ENCODE measurements around the gene KLRG1.

The KLRG1 gene

DNA sequence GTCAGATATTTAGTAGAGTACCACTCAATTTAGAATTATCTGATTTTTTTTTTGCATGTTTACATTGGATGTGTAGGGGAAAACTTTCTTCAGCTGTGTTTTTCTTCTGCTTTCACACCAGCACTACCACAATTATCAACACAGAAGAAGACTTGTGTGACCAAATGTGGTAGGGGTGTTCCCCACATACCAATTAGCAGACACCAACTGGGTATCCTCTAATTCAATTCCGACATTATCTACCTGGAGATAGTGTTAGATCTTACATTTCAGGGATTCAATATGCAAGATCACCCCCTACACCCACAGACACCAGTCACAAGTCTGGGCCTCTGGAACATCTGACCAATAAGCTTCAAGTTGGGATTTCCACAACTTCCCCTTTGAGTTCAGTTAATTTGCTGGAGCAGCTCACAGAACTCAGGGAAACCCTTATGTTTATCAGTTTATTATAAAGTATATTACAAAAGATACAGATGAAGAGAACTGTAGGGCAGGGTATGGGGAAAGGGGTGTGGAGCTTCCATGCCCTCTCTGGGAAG is 4.1 kb upstream of the KLRG1 start:
- no peak overlapping the region for H3K27ac ChIP-seq (ENCODE audit: low read depth, low read length, severe bottlenecking)
- H3K4me1 ChIP-seq (ENCODE audit: control insufficient read depth, insufficient read depth, low read length, poor library complexity, severe bottlenecking) = no peaks in the 10 kb centered on the region
- no peaks in the 10 kb centered on the region for H3K9me3 ChIP-seq (ENCODE audit: control insufficient read depth, low read length)
- WGBS, 2 experiments (ENCODE audit: insufficient coverage in 2 of 2) = 60% methylated on average over 1 of the region's 1 CpG; no CpG with 5 or more reads in 1 of the 2 experiments
- no peaks in the 10 kb centered on the region for H3K36me3 ChIP-seq (ENCODE audit: control insufficient read depth, insufficient read depth, low read length)
- no peak overlapping the region for H3K4me3 ChIP-seq (ENCODE audit: extremely low read depth, insufficient read depth, low read length, poor library complexity, severe bottlenecking)

DNA sequence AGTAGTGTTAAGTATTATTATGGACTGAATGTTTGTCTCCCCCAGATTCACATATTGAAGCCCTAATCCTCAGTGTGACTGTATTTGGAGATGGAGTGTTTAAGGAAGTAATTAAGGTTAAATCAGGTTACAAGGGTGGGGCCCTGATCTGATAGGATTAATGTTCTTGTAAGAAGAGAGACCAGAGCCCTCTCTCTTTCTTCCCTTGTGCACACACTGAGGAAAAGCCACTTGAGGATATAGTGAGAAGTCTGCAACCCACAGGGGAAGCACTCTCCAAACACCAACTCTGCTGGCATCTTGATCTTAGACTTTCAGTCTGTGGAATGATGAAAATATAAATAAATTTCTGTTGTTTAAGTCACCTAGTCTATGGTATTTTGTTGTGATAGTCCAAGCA is 2.2 kb upstream of the KLRG1 start:
- Histone ChIP-seq H3K4me3 (ENCODE audit: extremely low read depth, insufficient read depth, low read length, poor library complexity, severe bottlenecking) (no peak overlapping the region), H3K9me3 (ENCODE audit: control insufficient read depth, low read length) (no peaks in the 10 kb centered on the region), H3K4me1 (ENCODE audit: control insufficient read depth, insufficient read depth, low read length, poor library complexity, severe bottlenecking) (no peaks in the 10 kb centered on the region), H3K36me3 (ENCODE audit: control insufficient read depth, insufficient read depth, low read length) (no peaks in the 10 kb centered on the region), H3K27ac (ENCODE audit: low read depth, low read length, severe bottlenecking) (no peak overlapping the region)

DNA sequence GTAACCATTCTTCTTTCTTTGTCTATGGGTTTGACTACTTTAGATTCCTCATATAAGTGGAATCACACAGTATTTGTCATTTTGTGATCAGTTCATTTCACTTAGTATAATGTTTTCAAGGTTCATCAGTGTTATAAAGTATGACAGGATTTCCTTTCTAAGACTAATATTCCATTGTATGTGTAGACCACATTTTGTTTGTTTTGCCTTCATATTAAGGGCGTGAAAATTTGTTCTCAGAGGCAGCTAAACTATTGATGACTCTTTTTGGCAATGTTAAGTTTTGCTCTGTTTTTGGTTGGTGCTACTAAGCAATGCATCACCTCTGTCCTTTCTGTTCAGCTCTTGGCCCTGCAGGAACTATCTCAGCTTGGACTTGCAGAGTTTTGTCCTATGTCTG is 1.7 kb upstream of the KLRG1 start:
- Histone ChIP-seq H3K36me3 (ENCODE audit: control insufficient read depth, insufficient read depth, low read length) (no peaks in the 10 kb centered on the region), H3K4me1 (ENCODE audit: control insufficient read depth, insufficient read depth, low read length, poor library complexity, severe bottlenecking) (no peaks in the 10 kb centered on the region), H3K27ac (ENCODE audit: low read depth, low read length, severe bottlenecking) (no peak overlapping the region), H3K9me3 (ENCODE audit: control insufficient read depth, low read length) (no peaks in the 10 kb centered on the region), H3K4me3 (ENCODE audit: extremely low read depth, insufficient read depth, low read length, poor library complexity, severe bottlenecking) (no peak overlapping the region)
- 100% methylated on average over 1 of the region's 1 CpG for WGBS, 2 experiments (ENCODE audit: insufficient coverage in 2 of 2)

DNA sequence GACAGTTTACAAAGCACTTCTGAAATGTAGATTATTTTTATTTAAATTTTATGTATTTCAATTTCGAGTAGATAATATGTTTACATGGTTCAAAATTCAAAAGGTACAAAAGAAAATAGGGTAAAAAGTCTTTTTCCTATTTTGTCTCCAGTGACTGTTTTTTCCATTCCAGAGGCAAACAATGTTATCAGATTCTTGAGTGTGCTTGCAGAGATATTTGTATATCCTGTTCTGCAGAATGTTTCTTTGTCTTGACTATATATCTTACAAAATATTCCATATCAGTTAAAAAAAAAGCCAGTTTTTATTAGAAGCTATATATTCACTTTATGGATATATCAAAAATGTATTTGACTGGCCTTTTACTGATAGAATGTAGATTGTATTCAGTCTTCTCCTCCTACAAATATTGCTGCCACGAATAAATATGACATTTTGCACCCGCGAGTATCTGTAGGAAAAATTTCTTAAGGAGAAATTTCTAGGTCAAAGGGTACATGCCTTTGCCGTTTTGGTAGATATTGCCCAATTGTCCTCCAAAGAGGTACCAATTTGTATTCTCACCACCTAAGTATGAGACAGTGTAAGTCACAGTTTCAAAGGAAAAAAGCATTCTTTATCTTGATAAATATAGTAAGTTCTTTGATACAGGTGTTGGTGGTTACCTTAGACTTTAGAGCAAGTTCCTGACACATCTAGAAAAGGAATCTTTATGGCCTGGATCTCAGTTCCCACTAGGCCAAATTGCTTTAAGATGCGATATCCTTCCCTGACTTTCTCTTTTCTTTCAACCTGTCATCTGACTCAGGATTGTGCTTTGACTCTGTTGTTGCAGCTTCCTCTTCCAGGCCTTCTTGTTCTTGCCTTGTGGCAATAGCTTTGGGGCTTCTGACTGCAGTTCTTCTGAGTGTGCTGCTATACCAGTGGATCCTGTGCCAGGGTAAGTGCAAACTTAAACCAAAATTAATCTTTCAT is 2.3 kb downstream of the KLRG1 start:
- H3K4me1 ChIP-seq (ENCODE audit: control insufficient read depth, insufficient read depth, low read length, poor library complexity, severe bottlenecking) = no peaks in the 10 kb centered on the region
- no peak overlapping the region for H3K4me3 ChIP-seq (ENCODE audit: extremely low read depth, insufficient read depth, low read length, poor library complexity, severe bottlenecking)
- no peak overlapping the region for H3K27ac ChIP-seq (ENCODE audit: low read depth, low read length, severe bottlenecking)
- no peaks in the 10 kb centered on the region for H3K9me3 ChIP-seq (ENCODE audit: control insufficient read depth, low read length)
- 89 to 92% methylated on average over 1 to 4 of the region's 6 CpGs for WGBS, 2 experiments (ENCODE audit: insufficient coverage in 2 of 2)
- no peaks in the 10 kb centered on the region for H3K36me3 ChIP-seq (ENCODE audit: control insufficient read depth, insufficient read depth, low read length)

DNA sequence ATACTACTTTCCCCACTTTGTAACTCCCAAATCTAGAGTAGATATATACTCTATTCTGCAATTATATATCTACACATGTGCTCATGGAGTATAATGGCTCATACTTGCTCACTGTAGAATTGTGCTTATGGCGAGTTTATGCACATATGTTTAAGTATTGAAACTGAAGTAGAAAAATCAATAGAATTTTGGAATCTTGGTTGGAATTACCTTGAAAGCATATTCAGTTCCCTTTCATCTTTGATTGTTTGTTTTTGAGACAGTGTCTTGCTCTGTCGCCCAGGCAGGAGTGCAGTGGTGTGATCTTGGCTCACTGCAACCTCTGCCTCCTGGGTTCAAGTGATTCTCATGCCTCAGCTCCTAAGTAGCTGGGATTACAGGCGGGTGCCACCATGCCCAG is 4.5 kb downstream of the KLRG1 start:
- H3K4me1 ChIP-seq (ENCODE audit: control insufficient read depth, insufficient read depth, low read length, poor library complexity, severe bottlenecking) = no peaks in the 10 kb centered on the region
- 77 to 87% methylated on average over 2 of the region's 3 CpGs for WGBS, 2 experiments (ENCODE audit: insufficient coverage in 2 of 2)
- H3K36me3 ChIP-seq (ENCODE audit: control insufficient read depth, insufficient read depth, low read length) = no peaks in the 10 kb centered on the region
- H3K27ac ChIP-seq (ENCODE audit: low read depth, low read length, severe bottlenecking) = no peak overlapping the region
- no peak overlapping the region for H3K4me3 ChIP-seq (ENCODE audit: extremely low read depth, insufficient read depth, low read length, poor library complexity, severe bottlenecking)
- H3K9me3 ChIP-seq (ENCODE audit: control insufficient read depth, low read length) = no peaks in the 10 kb centered on the region

DNA sequence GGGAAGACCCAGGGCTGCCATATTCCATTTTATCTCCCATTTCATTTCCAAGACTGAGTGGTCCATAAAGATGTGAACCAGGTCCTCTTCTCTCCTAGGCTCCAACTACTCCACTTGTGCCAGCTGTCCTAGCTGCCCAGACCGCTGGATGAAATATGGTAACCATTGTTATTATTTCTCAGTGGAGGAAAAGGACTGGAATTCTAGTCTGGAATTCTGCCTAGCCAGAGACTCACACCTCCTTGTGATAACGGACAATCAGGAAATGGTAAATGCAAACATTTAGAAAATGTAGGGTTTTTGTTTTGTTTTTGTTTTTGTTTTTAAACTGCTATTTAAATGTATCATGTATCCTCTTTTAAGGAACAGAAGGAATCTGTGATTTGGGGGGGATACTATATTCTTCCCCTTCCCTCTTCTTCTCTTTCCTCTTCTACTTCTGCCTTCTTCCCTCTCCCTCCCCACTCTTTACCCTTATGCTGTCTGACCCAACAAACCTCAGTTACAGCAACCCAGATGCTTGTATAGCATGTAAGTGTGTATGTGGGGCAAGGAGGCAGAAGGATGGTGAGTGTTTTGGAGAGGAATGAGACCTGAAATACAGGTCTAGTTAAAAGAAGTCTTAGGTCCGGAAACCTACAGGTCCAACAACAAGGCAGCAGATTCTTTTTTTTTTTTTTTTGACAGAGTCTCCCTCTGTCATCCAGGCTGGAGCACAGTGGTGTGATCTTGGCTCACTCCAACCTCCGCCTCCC is 5.9 kb downstream of the KLRG1 start:
- Histone ChIP-seq H3K9me3 (ENCODE audit: control insufficient read depth, low read length) (no peaks in the 10 kb centered on the region), H3K4me3 (ENCODE audit: extremely low read depth, insufficient read depth, low read length, poor library complexity, severe bottlenecking) (no peak overlapping the region), H3K4me1 (ENCODE audit: control insufficient read depth, insufficient read depth, low read length, poor library complexity, severe bottlenecking) (no peaks in the 10 kb centered on the region), H3K27ac (ENCODE audit: low read depth, low read length, severe bottlenecking) (no peak overlapping the region), H3K36me3 (ENCODE audit: control insufficient read depth, insufficient read depth, low read length) (no peaks in the 10 kb centered on the region)
- WGBS, 2 experiments (ENCODE audit: insufficient coverage in 2 of 2) = 60 to 100% methylated on average over 1 of the region's 4 CpGs

DNA sequence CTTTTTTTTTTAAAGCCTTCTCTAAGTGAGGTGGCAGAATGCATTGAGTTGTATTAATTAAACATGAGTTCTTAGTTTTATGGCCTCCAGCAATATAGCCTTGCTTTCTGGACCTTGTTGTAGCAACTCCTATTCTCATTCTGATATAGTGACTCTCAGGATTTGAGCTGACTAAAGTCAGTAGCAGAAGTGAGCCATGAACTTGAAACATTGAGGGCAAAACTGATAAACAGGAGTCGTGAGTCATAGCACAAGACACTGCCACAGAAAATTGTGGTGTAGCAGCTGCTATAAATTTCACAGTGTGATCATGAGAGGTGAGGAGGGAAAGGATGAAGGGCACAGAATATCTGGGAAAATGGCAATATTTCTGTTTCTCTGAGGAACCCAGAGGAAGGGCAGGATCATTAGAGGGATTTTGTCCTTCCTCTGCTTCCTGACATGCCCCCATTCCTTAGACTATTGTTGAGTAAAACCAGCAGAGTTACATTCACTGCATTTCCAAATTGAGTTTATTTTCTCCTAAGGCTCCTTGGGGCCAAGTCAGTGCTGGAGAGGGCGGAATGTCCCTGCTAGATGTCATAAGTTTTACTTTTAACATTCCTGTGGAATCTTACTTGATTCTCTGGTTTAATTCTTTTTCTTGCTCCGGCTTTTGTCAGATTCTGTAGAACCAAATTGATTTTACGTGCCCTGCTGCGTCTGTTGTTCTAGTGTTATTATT is 7.5 kb downstream of the KLRG1 start:
- H3K36me3 ChIP-seq (ENCODE audit: control insufficient read depth, insufficient read depth, low read length) = no peaks in the 10 kb centered on the region
- H3K9me3 ChIP-seq (ENCODE audit: control insufficient read depth, low read length) = no peaks in the 10 kb centered on the region
- no peaks in the 10 kb centered on the region for H3K4me1 ChIP-seq (ENCODE audit: control insufficient read depth, insufficient read depth, low read length, poor library complexity, severe bottlenecking)
- H3K27ac ChIP-seq (ENCODE audit: low read depth, low read length, severe bottlenecking) = no peak overlapping the region
- no peak overlapping the region for H3K4me3 ChIP-seq (ENCODE audit: extremely low read depth, insufficient read depth, low read length, poor library complexity, severe bottlenecking)
- WGBS, 2 experiments (ENCODE audit: insufficient coverage in 2 of 2) = 88 to 92% methylated on average over 1 to 2 of the region's 5 CpGs

DNA sequence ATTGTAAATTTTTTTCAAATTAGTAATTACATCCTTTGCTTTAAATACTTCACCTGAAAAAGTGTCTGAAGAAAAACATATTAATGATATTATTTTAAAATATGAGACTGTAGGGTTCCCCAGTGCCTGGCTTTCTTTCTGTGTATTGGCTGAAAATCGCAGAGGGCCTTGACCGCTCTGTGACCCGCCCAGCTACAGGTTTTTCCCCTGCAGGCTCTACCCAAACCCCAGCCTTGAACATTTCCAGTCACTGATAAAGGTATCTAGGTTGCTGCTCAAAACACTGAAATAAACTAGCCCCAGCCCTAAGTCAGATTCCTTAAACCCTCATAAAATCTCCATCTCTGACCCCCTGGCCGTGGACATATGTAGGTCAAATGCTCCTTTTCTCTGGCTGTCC is 11.9 kb downstream of the KLRG1 start:
- WGBS, 2 experiments (ENCODE audit: insufficient coverage in 2 of 2) = 72 to 84% methylated on average over 3 of the region's 4 CpGs
- Histone ChIP-seq H3K9me3 (ENCODE audit: control insufficient read depth, low read length) (no peaks in the 10 kb centered on the region), H3K36me3 (ENCODE audit: control insufficient read depth, insufficient read depth, low read length) (no peaks in the 10 kb centered on the region)

DNA sequence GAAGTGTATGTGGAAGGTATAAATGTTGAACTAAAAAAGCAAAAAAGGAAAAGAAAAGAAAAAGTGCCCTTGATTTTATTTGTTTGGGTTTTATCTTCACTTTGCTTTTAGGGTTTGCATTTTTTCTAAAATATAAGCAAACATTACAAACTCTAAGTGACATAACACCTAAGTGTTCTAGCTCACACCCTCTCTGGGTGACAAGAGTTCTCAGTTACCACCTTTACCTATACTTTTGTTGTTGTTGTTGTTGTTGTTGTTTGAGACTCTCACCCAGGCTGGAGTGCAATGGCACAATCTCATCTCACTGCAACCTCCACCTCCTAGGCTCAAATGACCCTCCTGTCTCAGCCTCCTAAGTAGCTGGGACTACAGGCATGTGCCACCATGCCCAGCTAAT is 13.0 kb downstream of the KLRG1 start:
- no peaks in the 10 kb centered on the region for H3K4me1 ChIP-seq (ENCODE audit: control insufficient read depth, insufficient read depth, low read length, poor library complexity, severe bottlenecking)
- H3K9me3 ChIP-seq (ENCODE audit: control insufficient read depth, low read length) = no peaks in the 10 kb centered on the region
- H3K4me3 ChIP-seq (ENCODE audit: extremely low read depth, insufficient read depth, low read length, poor library complexity, severe bottlenecking) = no peak overlapping the region
- no peaks in the 10 kb centered on the region for H3K36me3 ChIP-seq (ENCODE audit: control insufficient read depth, insufficient read depth, low read length)
- H3K27ac ChIP-seq (ENCODE audit: low read depth, low read length, severe bottlenecking) = no peak overlapping the region

More for the DNA sequence above, 11.9 kb downstream of the KLRG1 start:
- Histone ChIP-seq H3K27ac (ENCODE audit: low read depth, low read length, severe bottlenecking) (no peak overlapping the region), H3K4me3 (ENCODE audit: extremely low read depth, insufficient read depth, low read length, poor library complexity, severe bottlenecking) (no peak overlapping the region), H3K4me1 (ENCODE audit: control insufficient read depth, insufficient read depth, low read length, poor library complexity, severe bottlenecking) (no peaks in the 10 kb centered on the region)

DNA sequence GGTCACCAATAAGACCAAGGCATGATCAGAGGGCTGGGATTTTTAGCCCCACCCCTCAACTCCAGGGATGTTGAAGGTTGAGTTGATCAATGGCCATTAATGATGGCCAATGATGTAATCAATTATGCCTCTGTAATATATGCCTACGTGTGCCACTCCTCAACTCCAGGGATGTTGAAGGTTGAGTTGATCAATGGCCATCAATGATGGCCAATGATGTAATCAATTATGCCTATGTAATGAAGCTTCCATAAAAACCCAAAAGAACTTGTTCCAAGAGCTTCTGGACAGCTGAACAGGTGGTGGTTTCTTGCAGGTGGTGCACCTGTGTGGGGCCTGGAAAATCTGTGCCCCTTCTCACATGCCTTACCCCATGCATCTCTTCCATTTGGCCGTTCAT is 33.2 kb downstream of the KLRG1 start:
- no peak overlapping the region for H3K4me3 ChIP-seq (ENCODE audit: extremely low read depth, insufficient read depth, low read length, poor library complexity, severe bottlenecking)
- H3K27ac ChIP-seq (ENCODE audit: low read depth, low read length, severe bottlenecking) = no peak overlapping the region
- peaks cover 7% of the 10 kb centered on the region for H3K9me3 ChIP-seq (ENCODE audit: control insufficient read depth, low read length)
- no peaks in the 10 kb centered on the region for H3K36me3 ChIP-seq (ENCODE audit: control insufficient read depth, insufficient read depth, low read length)
- no CpG with 5 or more reads among the region's 2 CpGs for WGBS, 2 experiments (ENCODE audit: insufficient coverage in 2 of 2)
- H3K4me1 ChIP-seq (ENCODE audit: control insufficient read depth, insufficient read depth, low read length, poor library complexity, severe bottlenecking) = no peaks in the 10 kb centered on the region
